Thyroid gland (tissue), 4 donors: ENCODE results near the gene ALOX15B. TPM values are rescaled to one million over a fixed set of nuclear protein-coding genes. Genes with fewer than 3 reads are reported as not detected.

Experiments
- DNase-seq, 2 donors: peaks; one replicate each; pipeline ENCODE4 v3.0.0-alpha.2; 2019
- H3K27ac ChIP-seq, 3 donors: fragments of 200-600 bp; sonication (generic); 1 replicate in 2 of 3; 2 replicates in 1 of 3; pipeline ENCODE4 v1.5.1; 2016 to 2019; ENCODE audit warnings: mild to moderate bottlenecking in 1 of 3, moderate library complexity in 1 of 3
- H3K27me3 ChIP-seq: fragments of 200-600 bp; sonication (generic); one replicate; pipeline ENCODE4 v1.5.1; 2019
- H3K36me3 ChIP-seq, 2 donors: fragments of 200-600 bp; sonication (generic); one replicate each; pipeline ENCODE4 v1.5.1; 2016 to 2019
- H3K4me1 ChIP-seq, 2 donors: fragments of 200-600 bp; sonication (generic); one replicate each; pipeline ENCODE4 v1.5.1; 2017 to 2019
- H3K4me3 ChIP-seq, 3 donors: fragments of 200-600 bp; sonication (generic); replicated peaks in 1 of 3; 1 replicate in 2 of 3; 2 replicates in 1 of 3; pipeline ENCODE4 v1.5.1; 2016; ENCODE audit warnings: mild to moderate bottlenecking in 1 of 3
- H3K9me3 ChIP-seq: fragments of 200-600 bp; sonication (generic); one replicate; pipeline ENCODE4 v1.5.1; 2017
- CTCF ChIP-seq, 6 experiments: fragments of 200-600 bp in 3 of 6; fragments of 450-650 bp in 3 of 6; sonication (generic) in 3 of 6; IDR thresholded peaks; one replicate each; pipeline ENCODE4 v1.5.1; 2016 to 2019; ENCODE audit warnings: antibody characterized with exemption in 6 of 6, mild to moderate bottlenecking in 2 of 6, inconsistent platforms in 1 of 6, moderate library complexity in 1 of 6
- POLR2A ChIP-seq, 2 donors: fragments of 450-650 bp; IDR thresholded peaks; one replicate each; pipeline ENCODE4 v1.6.1; 2017; ENCODE audit warnings: antibody characterized with exemption in 2 of 2, mild to moderate bottlenecking in 2 of 2, moderate library complexity in 1 of 2
- WGBS, 2 donors: methylation state at CpG; one replicate each; pipeline ENCODE4 v1.1.5; 2017; 5-methylcytosine and 5-hydroxymethylcytosine counted together
- intact Hi-C: fragments of 100-400 bp; cut with DNase I; formaldehyde crosslinking; loops from one replicate; pipeline ENCODE4 v1.15.1; 2023
- total RNA-seq, 4 donors: library from RNA; depleted of rRNA; stranded (reverse); fragments of >200 nt; gene quantifications; one replicate each; pipeline ENCODE4 v1.2.3, GENCODE V29; 2016

ALOX15B gene
- total RNA-seq, 4 donors from 2014 or later, result 0.67 to 3.3 (median 1.1) TPM

GRCh38 chr17:8066841-8067775, 28.2 kb downstream of the ALOX15B start:
- Histone ChIP-seq H3K36me3 (no peaks in the 10 kb centered on the region), H3K4me3 (no peak overlapping the region), H3K9me3 (no peaks in the 10 kb centered on the region), H3K27ac (no peak overlapping the region), H3K4me1 (no peaks in the 10 kb centered on the region), H3K27me3 (peaks cover 15% of the 10 kb centered on the region)
- intact Hi-C loops, result no loop called here
- 59 to 61% methylated on average over 12 of the region's 15 CpGs for WGBS, 2 donors
- no peak for TF ChIP-seq CTCF (IDR thresholded peaks at IDR 0.05)
- no peak for TF ChIP-seq POLR2A (IDR thresholded peaks at IDR 0.05)
- DNase-seq, result no peak

GRCh38 chr17:8067806-8068205, 28.9 kb downstream of the ALOX15B start:
- Histone ChIP-seq H3K27me3 (peaks cover 12% of the 10 kb centered on the region), H3K4me1 (peaks cover 1 to 6% of the 10 kb centered on the region in 2 donors), H3K9me3 (no peaks in the 10 kb centered on the region), H3K27ac (no peak overlapping the region), H3K4me3 (no peak overlapping the region), H3K36me3 (no peaks in the 10 kb centered on the region)
- TF ChIP-seq CTCF (IDR thresholded peaks at IDR 0.05) (no peak), POLR2A (IDR thresholded peaks at IDR 0.05) (no peak)
- intact Hi-C loops, result no loop called here
- no peak for DNase-seq
- 66 to 71% methylated on average over 4 of the region's 4 CpGs for WGBS, 2 donors

GRCh38 chr17:8068736-8069586, 30.1 kb downstream of the ALOX15B start:
- peaks cover 15% of the 10 kb centered on the region for H3K27me3 ChIP-seq
- H3K36me3 ChIP-seq, result no peaks in the 10 kb centered on the region
- intact Hi-C loops, result no loop called here
- H3K9me3 ChIP-seq, result no peaks in the 10 kb centered on the region
- DNase-seq, result no peak
- H3K4me3 ChIP-seq, result no peak overlapping the region
- TF ChIP-seq POLR2A (IDR thresholded peaks at IDR 0.05) (no peak), CTCF (IDR thresholded peaks at IDR 0.05) (no peak)
- H3K27ac ChIP-seq, result no peak overlapping the region
- WGBS, 2 donors, result 73 to 83% methylated on average over 9 of the region's 9 CpGs
- H3K4me1 ChIP-seq, result peaks cover 10 to 17% of the 10 kb centered on the region in 2 donors

GRCh38 chr17:8069587-8069860, 30.7 kb downstream of the ALOX15B start:
- Histone ChIP-seq H3K27me3 (peaks cover 21% of the 10 kb centered on the region), H3K36me3 (no peaks in the 10 kb centered on the region), H3K27ac (no peak overlapping the region), H3K9me3 (no peaks in the 10 kb centered on the region), H3K4me3 (no peak overlapping the region), H3K4me1 (peaks cover 10 to 17% of the 10 kb centered on the region in 2 donors)
- no peak for TF ChIP-seq CTCF (IDR thresholded peaks at IDR 0.05)
- TF ChIP-seq POLR2A (IDR thresholded peaks at IDR 0.05), result no peak
- WGBS, 2 donors, result 92 to 94% methylated on average over 3 of the region's 3 CpGs
- intact Hi-C loops, result no loop called here
- no peak for DNase-seq
